Right ventricle myocardium superior (tissue), 1 donor: ENCODE measurements around the gene U2AF1L4. TPM values are rescaled to one million over a fixed set of nuclear protein-coding genes. Genes with fewer than 3 reads are reported as not detected.

Experiments
- ATAC-seq: fragments of 200-7000 bp; cut with Tn5 transposase; one replicate; pipeline ENCODE4 v1.9.1; 2020; ENCODE audit warnings: mild to moderate bottlenecking; ENCODE audit not compliant: poor library complexity
- DNase-seq: peaks from one replicate; pipeline ENCODE4 v3.0.0-alpha.2; 2020
- intact Hi-C: fragments of 100-400 bp; cut with DNase I; formaldehyde crosslinking; loops from one replicate; pipeline ENCODE4 v1.11.2; 2022
- total RNA-seq: library from RNA; stranded (reverse); fragmentation: NEBNext Ultra II Directional; extraction: Animal tissue kit (Norgen Biotek cat#: 25700); gene quantifications from one replicate; pipeline ENCODE4 v1.2.1, GENCODE V29; 2021
- donor health status: DM: no; HTN: yes; CAD: no; lungs with severe emphysema.

The U2AF1L4 gene
- total RNA-seq, 1 donor from 2014 or later: 22.6 TPM

DNA sequence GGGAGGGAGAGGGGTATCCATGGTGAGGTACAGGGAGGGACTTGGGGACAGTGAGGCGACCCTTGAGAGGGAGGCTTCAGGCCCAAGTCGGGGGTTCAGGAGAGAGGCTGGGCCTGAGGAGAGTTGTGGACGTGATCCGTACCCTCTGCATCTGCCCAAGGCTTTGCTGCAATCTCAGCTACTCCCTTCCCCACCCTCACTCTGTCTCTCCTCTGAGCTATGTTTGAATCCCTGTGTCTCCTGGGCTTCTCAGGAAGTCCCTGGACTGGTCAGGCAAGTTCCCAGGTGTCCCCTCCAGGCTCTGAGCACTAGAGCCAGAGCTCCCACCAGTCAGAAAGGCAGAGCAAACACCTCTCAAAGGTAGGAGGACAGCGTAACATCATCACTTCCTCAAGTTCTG is 4.9 kb upstream of the U2AF1L4 start:
- intact Hi-C loops: no loop called here

GRCh38 chr19:35748106-35749020 is 3.1 kb upstream of the U2AF1L4 start, which contains the start of gene LIN37:
TSS of gene LIN37 (plus strand) at chr19:35748576. CDS start at chr19:35748725, 149 bp downstream.
- ATAC-seq: peak; percentile 86
- intact Hi-C loops: no loop called here
- peak; percentile 99 for DNase-seq

More for the DNA sequence above, 4.9 kb upstream of the U2AF1L4 start:
- ATAC-seq: no peak
- DNase-seq: no peak

- intact Hi-C loops: no loop called here
- no peak for ATAC-seq
Observed at GRCh38 chr19:35746531-35746930, 1.3 kb upstream of the U2AF1L4 start.

GRCh38 chr19:35746087-35746462 is 857 bp upstream of the U2AF1L4 start:
- intact Hi-C loops: no loop called here
- DNase-seq (no peak), ATAC-seq (no peak)

More at GRCh38 chr19:35746531-35746930, 1.3 kb upstream of the U2AF1L4 start:
- peak; percentile 41 for DNase-seq

DNA sequence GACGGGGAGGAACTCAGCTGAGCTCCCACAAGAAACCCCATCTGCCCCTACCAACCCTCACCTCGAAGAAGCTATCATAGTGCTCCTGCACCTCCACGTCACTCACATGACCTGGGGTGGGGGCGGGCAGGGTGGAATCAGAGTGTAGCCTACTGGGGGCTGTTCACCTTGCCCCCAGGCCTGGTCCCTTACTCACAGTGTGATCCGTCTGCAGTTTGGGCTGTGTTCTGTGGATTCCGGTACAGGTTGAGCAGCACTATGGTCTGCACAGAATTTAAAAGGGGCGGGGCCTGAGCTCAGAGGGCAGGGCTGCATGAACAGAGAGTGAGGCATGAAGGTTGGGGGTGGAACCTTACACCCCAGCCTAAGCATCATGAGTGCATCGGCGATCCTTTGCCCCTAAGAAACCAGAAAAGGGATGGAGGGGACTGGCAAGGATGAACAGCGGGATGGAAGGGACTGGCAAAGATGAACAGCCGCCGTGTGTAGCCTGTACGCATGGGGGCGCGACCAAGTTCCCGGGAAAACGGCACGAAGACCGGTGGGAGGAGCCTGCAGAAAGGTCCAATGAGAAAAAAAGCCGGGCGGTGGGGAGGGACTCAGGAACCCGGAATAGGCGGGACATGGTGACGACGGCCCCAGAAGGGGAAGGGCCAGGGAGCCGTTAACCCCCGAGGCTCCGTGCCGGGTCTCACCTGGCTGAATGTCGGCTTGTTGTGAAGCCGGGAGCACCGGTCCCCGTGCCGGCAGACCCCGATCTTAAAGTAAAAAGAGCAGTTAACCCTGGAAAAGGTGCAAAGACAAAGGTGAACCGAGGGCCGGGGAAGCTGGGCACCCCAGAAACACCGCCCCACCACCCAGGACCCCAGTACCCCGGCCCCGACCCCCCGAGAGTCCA is 539 bp downstream of the U2AF1L4 start:
- intact Hi-C loops: no loop called here
- ATAC-seq (peak; percentile 79), DNase-seq (peak; percentile 96)

DNA sequence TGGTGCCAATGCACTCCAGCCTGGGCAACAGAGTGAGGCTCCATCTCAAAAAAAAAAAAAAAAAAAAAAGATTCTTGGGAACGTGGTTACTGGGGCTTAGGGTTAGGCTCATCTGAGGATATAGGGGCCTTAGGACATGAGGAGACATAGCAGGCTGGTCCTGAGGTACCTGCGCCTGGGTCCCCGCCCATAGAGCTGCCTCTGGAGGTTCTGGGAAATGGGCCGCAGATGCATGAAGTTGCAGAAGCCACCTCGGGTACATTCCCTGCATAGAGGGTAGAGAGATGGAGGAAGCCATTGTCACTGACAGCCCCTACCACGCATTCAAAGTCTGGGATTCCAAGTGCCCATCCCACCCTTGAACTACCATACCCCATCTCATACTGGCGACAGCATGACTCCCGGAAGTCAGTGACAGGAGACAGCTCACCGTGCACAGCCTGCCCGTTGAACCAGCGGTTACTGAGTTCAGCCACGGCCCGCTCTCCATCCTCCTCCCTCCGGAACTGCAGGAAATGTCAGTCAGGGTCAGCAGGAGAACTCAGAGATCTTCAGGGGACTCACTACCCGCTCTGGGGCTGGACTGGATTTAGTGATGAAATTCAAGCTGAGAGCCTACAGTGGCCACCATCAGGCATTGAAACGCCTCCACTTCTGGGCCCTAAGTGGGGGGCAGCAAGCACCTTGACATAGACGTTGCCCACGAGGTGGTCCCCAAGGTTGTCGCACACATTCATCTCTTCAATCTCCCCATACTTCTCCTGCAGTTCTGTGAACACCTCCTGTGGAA is 1.4 kb downstream of the U2AF1L4 start:
- ATAC-seq (no peak), DNase-seq (no peak)
- intact Hi-C loops: no loop called here

DNA sequence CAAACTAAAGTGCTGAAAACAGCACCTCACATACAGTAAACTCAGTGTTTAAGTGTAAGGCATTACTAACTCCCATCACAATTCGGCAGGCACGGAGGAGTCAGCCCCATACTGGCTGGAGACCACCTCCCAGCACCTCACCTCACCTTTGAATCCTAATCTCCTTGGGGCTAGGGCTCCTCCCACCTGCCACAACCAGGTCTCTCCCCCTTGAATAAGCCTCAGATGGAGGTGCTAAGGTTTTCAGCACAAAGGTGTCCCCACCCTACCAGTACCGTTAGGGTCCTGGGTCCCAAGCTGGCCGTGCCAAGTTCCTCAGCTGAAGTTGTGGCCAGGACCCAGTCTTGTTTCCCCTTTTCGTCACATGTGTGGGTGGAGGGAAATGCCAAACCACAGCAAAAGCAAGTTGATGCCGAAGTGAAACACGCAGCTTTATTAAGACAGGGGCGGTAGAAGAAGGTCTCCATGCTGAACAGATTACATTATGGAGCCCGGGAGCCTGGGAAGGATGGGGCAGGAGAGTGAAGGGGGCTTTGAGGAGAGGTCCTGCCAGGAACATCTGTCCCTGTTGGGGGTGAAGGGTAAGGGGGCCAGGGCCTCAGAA is 3.0 kb downstream of the U2AF1L4 start, which contains the start of gene IGFLR1:
IGFLR1 (minus strand) TSS at position 332 of the 604 bp plus-strand sequence. CDS start 1,272 bp downstream, outside the sequence.
- ATAC-seq: no peak
- intact Hi-C loops: no loop called here
- DNase-seq: no peak

- intact Hi-C loops: no loop called here
- no peak for ATAC-seq
- DNase-seq: no peak
Observed at GRCh38 chr19:35741203-35741515, 4.1 kb downstream of the U2AF1L4 start.

- DNase-seq: peak; percentile 99
- ATAC-seq: peak; percentile 86
- intact Hi-C loops: no loop called here
Observed at GRCh38 chr19:35740423-35741202, 4.6 kb downstream of the U2AF1L4 start.

DNA sequence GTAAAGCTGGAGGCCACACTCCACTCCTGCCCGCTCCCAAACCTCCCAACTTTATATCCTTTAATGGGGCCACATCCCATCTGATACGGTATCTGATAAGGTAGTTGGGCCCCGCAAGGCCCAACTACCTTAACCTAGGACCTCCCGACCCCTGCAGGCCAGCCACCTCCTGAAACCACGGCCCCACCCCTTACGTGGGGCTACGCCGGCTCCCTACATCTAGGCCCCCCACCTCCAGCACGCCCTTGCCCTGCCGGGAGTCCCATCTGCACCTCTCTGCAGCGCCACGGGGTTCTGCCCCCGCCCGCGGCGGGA is 5.2 kb downstream of the U2AF1L4 start:
- intact Hi-C loops: no loop called here
- DNase-seq: no peak
- ATAC-seq: no peak

- intact Hi-C loops: no loop called here
- no peak for ATAC-seq
- no peak for DNase-seq
Observed at GRCh38 chr19:35739275-35740107, 5.7 kb downstream of the U2AF1L4 start.

- intact Hi-C loops: no loop called here
- ATAC-seq (no peak), DNase-seq (no peak)
Observed at GRCh38 chr19:35738887-35739229, 6.4 kb downstream of the U2AF1L4 start.

- intact Hi-C loops: no loop called here
- ATAC-seq: no peak
- no peak for DNase-seq
Observed at GRCh38 chr19:35738021-35738886, 7.0 kb downstream of the U2AF1L4 start.

DNA sequence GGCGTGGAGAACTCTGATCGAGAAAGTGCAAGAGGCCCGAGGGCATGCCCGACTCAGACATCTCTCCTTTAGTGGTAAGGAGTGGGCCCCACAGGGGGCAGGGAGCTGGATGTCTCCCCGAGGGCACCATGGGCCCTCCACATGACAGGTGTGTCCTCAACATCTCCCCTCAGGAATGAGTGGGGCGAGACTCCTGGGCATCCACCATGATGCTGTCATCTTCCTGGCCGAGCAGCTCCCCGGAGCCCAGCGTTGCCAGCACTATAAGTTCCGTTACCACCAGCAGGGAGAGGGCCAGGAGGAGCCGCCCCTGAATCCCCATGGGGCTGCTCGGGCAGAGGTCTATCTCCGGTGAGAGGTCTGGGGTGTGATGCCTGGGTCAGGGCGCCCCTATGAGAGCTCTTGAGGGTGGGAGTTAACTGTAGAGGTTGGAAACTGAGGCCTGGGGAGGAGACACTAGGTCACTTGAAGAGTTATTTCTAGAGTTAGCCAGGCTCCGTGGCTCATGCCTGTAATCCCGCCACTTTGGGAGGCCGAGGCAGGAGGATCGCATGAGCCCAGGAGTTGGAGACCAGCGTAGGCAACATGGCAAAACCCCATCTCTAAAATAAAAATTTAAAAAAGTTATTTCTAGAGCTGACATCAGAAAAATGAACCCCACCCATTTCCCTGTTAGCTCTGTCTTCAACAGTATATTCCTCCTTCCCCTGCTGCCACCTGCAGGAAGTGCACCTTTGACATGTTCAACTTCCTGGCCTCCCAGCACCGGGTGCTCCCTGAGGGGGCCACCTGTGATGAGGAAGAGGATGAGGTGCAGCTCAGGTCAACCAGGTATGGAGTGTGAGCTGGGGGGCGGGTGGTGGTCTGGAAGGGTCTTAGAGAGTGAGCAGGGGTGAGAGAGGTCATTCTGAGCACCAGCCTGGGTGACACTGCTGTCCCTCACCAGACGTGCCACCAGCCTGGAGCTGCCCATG is 8.0 kb downstream of the U2AF1L4 start:
- intact Hi-C loops: no loop called here
- ATAC-seq (no peak), DNase-seq (no peak)

DNA sequence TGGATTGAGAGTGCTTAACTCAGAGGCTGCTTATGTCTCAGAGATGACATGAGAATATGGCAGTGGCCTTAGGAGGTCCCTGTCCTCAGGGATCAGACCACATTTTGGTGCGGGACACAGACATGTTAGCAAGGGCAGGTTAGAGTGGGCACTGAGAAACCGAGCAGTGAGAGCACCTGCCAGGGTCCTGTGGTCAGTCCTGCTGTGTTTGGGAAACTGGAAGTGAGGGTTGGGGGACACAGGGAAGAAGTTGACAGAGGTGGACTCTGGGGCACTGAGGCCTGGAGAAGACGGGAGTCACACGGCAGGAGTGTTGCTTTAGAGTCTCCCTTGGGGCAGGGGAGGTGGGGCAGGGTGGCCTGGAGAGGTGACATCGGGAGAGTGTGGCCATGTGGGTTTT is 10.3 kb downstream of the U2AF1L4 start:
- ATAC-seq (no peak), DNase-seq (no peak)
- intact Hi-C loops: no loop called here
